Activated CD4-positive, alpha-beta T cell treated with anti-CD3 and anti-CD28 coated beads for 48 hours (primary cell): ENCODE results near the gene ADGRF1.
"Not testable (repeated sequence)": the region's sequence is repeated elsewhere in the genome, so short reads cannot be mapped to it uniquely, and the experiment has no call there.

Experiments
- DNase-seq: peaks from one replicate; pipeline ENCODE4 v3.0.0-alpha.2; 2020

ADGRF1 gene

GRCh38 chr6:47019941-47020340 lies 22.2 kb downstream of the ADGRF1 start:
- DNase-seq, result no peak

DNA sequence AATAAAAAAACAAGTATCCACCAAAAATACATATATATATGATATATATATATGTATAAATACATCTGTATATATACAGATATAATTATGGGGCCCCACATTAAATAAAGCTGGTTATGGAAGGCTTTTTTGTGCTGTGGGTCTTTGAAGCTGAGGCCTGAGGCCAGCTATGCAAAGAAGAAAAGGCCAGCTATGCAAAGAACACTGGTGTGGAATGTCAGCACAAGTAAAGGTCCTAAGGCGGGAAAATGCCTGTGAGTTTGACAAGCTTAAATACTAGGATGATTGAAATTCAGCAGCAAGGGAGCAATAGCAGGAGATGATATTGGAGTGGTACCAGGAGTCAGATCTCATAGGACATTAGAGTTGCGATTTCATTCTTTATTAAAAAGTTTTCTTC lies 25.2 kb downstream of the ADGRF1 start:
- no peak for DNase-seq

DNA sequence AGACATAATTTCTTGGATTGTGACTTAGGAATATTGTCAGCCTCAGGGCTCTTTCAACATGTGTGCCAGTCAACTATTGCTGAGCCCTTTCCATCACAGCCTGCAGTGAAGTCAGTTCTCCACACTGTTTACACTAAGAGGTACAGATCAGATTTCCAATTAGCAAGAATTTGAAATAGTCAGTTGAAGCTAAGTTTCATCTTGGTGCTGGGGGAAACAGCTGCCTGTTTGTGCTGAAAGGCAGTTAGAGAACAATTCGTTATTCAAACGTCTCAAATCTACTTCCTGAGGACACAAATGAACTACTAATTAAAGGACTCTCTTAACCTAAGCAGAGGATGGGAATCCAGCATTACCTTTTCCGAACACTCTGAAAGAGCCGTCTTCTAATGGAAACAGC lies 25.9 kb downstream of the ADGRF1 start:
- DNase-seq, result no peak

- no peak for DNase-seq
Measured at GRCh38 chr6:47014401-47014800, 27.7 kb downstream of the ADGRF1 start.

DNA sequence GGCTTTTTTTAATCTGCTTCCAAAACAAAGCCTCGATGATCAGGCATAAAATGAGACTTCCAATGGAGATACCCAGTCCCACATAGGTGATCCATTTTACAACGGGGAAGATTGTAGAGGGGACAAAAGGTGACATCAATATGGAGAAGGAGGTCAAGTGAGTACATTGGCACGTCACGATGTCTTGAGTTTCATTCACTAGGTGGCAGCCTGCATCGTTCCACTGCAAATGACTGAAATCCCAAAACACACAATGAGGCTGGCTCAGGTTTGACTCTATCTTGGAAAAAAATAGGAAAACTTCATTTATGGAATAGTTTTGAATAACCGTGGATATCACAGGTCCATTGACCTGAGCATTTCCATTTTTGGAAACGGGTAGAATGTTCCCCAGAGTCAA lies 32.5 kb downstream of the ADGRF1 start:
- DNase-seq, result no peak

DNA sequence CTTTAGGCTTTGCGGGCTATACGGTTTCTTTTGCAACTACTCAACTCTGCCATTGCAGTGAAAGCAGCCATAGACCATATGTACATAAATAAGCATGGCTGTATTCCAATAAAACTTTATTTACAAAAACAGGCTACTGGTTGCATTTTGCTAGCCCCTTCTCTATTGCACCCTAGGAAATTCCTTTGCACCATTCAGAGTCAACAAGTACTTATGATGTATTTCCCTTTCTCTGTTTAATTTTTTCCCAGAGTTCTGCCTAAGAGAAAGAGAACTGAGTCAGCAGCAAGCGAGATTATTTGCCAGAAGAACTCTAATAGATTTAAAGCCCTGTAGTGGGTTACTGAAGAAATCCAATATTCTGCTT lies 33.8 kb downstream of the ADGRF1 start:
- no peak for DNase-seq

- DNase-seq, result no peak
Measured at GRCh38 chr6:47007657-47008396, 34.3 kb downstream of the ADGRF1 start.

DNA sequence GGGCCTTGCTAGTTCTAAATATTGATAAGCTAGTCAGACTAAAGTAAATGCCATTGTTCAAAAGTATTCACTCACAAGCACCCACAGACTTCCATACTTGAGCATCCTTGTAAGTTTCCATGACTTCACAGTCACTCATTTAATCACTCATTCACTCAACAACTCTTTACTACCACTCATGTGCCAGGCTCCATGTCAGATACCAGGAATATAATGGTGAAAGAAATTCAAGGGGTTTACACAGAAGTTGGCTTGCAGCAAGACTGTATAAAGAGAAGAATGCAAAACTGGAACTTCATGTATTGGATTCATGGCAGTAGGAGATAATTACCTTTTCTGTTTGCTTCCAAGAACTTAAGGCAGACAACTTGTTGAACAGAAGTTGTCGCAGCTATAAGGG lies 36.6 kb downstream of the ADGRF1 start:
- no peak for DNase-seq

DNA sequence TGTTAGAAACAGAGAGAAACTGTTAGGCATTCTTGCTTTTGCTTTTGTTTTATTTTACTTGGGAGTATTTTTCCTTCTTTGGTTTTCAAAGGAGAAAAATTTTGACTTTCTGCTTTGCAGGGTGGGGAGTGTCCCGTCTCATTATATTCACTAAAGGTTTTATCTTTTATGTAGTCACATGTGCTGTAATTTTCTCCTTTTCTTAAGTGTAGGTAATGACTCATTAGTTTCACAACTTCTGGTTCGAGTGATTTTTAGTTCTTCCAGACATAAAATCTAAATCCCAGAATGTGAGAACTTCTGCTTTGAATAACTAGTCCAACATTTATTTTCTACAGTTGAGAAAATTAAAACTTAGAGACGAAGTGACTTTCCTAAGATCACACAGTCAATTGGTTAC lies 37.7 kb downstream of the ADGRF1 start:
- DNase-seq, result no peak

GRCh38 chr6:47000842-47001241 lies 41.3 kb downstream of the ADGRF1 start:
- no peak for DNase-seq

GRCh38 chr6:46998436-46999017 lies 43.6 kb downstream of the ADGRF1 start:
- DNase-seq, result no peak

DNA sequence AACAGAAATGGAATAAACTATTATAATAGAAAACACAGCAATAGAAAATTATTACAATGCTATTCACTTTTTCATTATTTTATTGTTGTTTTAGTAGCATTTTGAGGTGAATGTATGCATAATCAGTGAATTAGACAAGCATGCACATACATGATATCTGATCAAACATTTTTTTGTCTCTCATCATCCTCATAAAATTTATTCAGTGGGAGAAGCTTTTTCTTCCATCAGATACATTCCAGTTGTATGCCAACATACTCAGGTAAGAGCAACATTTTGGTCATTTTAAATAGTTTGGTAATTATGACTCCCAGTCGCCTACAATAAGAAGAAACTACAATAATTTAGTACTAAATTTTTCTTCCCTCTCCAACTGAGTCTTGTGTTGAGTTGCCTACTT lies 44.5 kb downstream of the ADGRF1 start:
- DNase-seq, result no peak

DNA sequence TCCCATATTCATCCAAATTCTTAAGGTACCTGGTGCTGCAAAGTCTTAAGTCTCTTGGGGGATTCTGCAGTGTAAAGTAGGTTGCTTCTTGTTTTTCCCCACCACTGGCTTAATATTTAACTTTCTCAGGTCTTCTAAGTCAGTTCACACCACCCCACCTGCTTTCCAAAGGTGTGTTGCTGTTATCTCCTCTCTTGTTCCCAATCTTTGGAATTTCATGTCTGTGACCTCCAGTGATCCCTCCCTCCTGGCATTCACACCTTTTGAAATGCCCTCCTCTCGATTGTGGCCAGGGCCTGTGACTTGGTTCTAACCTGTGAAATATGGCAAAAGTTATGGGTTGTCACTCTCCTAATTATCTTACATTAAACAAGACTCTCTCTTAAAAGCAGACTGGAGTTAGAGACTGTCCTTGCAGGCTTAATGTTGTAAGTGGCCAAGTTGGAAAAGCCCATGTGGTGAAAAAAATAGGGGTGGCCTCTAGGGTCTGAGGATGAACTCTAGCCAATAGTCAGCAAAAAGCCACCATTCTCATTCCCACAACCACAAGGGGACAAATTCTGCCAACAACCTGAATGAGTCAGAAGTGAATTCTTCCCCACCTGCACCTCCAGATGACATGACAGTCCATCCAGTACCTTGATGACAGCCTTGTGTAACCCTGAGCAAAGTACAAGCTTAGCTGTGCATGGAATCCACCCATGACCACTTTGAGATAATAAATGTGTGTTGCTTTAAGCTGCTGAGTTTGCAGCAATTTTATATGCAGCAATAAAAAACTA lies 45.1 kb downstream of the ADGRF1 start:
- no peak for DNase-seq

- DNase-seq, result no peak
Measured at GRCh38 chr6:46994933-46995332, 47.2 kb downstream of the ADGRF1 start.

DNA sequence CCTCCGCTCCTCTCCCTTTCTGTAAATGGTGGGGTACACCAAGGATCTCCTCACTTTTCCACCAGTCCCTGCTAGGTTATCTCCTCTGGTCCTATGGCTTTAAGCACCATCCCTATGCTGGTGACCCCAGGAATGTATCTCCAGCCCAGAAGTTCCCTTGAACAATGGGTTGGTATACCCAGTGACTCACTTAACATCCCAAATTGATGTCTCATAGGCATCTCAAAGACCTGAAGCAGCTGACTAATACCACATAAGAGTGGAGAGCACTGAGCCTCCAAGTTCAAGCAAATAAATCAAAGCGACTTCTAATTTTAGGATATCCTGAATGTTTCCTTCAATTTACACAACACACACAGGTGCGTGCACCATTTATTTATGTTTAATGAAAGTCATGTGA lies 48.3 kb downstream of the ADGRF1 start:
- no peak for DNase-seq

- DNase-seq, result not testable (repeated sequence)
Measured at GRCh38 chr6:46992391-46992790, 49.7 kb downstream of the ADGRF1 start.

- not testable (repeated sequence) for DNase-seq
Measured at GRCh38 chr6:46990818-46991510, 51.2 kb downstream of the ADGRF1 start.

DNA sequence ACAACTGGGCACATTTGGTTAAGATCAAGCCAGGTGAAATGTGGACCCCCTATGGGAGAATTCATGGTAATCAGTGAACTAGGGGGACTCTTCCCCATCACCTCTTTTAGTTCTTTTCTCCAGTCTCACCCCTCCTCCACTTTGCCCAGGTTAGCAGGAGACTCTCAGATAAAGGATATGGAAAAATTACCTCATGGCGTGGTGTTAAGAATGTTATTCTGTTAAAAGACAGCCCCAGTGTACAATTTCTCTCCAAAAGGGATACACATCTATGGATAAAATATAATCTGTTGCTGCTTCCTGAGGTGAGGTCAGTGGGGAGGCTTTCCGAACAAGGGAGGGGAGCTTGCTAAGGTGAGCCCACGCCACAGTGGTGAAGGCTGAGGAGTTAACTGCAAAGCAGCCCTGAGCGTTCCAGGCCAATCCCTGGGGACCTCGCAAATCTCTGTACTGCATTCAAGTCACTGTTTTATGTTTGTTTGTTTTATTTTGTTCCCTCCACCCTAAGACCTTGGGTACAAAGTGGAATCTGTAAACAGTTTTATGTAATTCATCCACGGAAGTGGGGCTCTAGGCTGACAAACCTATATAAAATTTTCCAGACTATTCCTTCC lies 52.0 kb downstream of the ADGRF1 start:
- no peak for DNase-seq

DNA sequence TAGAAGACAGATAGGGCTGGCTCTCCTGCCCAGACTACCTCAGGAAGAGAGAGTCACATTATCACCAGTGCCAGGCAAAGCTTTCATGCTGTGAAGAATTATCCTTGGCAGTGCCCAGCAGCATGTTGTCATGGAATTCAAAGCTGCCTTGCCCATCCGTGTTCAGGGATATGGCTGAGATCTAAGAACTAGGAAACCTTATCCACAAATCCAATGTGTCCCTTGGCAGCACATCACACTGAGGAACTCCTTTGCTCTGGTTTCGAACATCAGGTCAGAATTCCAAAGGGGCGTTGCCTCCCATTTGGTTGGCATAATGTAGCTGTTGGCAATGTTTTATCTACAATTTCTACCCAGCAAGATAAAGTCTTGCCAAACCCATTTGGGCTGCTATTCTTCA lies 52.7 kb downstream of the ADGRF1 start:
- DNase-seq, result no peak

DNA sequence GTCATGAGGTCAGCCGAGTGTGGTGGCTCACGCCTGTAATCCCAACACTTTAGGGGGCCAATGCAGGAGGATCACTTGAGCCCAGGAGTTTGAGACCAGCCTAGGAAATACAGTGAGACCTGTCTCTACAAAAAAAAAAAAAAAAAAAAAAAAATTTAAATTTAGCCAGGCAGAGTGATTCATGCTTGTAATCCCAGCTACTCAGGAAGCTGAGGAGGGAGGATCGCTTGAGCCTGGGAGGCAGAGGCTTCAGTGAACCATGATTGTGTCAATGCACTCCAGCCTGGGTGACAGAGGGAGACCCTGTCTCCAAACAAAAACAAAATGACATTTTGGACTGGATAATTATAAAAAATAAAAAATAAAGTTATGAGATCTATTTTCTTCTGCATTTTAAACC lies 56.2 kb downstream of the ADGRF1 start:
- DNase-seq, result no peak

DNA sequence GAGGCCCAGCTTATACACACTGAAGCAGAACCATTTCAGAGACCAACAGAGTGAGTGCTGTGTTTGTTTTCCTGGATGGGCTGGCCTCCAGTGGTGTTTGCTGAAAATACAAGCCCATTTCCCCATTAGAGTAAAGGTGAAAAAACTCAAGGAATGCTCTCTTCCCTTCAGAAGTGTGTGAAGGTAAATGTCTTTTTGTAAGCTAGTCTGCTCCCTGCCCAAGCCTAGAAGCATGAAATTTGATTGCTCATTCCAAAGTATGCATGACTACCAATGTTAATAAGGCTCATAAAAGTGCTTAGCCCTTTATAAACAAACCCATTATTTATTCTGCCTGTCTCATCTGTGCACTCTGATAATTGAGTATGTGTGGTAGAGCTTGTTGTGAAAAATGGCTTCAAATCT lies 59.1 kb downstream of the ADGRF1 start:
- DNase-seq, result no peak

GRCh38 chr6:46979206-46979605 lies 62.9 kb downstream of the ADGRF1 start:
- no peak for DNase-seq

GRCh38 chr6:46974786-46975185 lies 67.3 kb downstream of the ADGRF1 start:
- no peak for DNase-seq
